HepG2 (cell line): ENCODE measurements around the gene DSE.

Experiments
- AFF4 ChIP-seq: sonication (generic); formaldehyde crosslinking; IDR thresholded peaks from 2 replicates; pipeline ENCODE4 v1.4.0; 2020; ENCODE audit warnings: missing genetic modification reagents
- ARID5B ChIP-seq: IDR thresholded peaks from 2 replicates; pipeline ENCODE4 v1.4.0; 2020; ENCODE audit warnings: mild to moderate bottlenecking, missing genetic modification reagents
- CREB1 ChIP-seq, 2 experiments: fragments of 450-650 bp in 1 of 2; IDR thresholded peaks; 2 replicates each; pipeline ENCODE4 v1.6.1; 2016 to 2017; ENCODE audit warnings: control low read depth in 1 of 2, mild to moderate bottlenecking in 1 of 2, missing compliant biosample characterization in 1 of 2, missing genetic modification characterization in 1 of 2
- CTCF ChIP-seq: sonication (generic); formaldehyde crosslinking; IDR thresholded peaks from 2 replicates; pipeline ENCODE4 v1.5.0; 2020; ENCODE audit warnings: mild to moderate bottlenecking, missing genetic modification reagents, moderate library complexity
- KLF6 ChIP-seq: IDR thresholded peaks from 2 replicates; pipeline ENCODE4 v1.8.0; 2016; ENCODE audit warnings: missing biosample characterization, missing genetic modification reagents
- NFRKB ChIP-seq: fragments of 450-650 bp; IDR thresholded peaks from 2 replicates; pipeline ENCODE4 v1.6.1; 2017
- NR2F6 ChIP-seq, 2 experiments: IDR thresholded peaks; 2 replicates each; pipeline ENCODE4 v1.6.1; 2016; ENCODE audit warnings: antibody characterized with exemption in 1 of 2, mild to moderate bottlenecking in 1 of 2
- PHF20 ChIP-seq: sonication (generic); formaldehyde crosslinking; IDR thresholded peaks from 2 replicates; pipeline ENCODE4 v1.5.0; 2020; ENCODE audit warnings: mild to moderate bottlenecking, missing genetic modification reagents
- RELA ChIP-seq: sonication (generic); formaldehyde crosslinking; IDR thresholded peaks from 2 replicates; pipeline ENCODE4 v1.4.0; 2020; ENCODE audit warnings: missing genetic modification reagents
- YY1 ChIP-seq: IDR thresholded peaks from 2 replicates; pipeline ENCODE4 v1.6.1; 2011; ENCODE audit warnings: low read length, low read depth, moderate library complexity, mild to moderate bottlenecking; ENCODE audit not compliant: insufficient read depth, insufficient replicate concordance
- ZBTB7A ChIP-seq: sonication (generic); formaldehyde crosslinking; IDR thresholded peaks from 2 replicates; pipeline ENCODE4 v1.8.0; 2022; ENCODE audit warnings: mild to moderate bottlenecking, missing genetic modification reagents
- ZNF232 ChIP-seq: sonication (generic); formaldehyde crosslinking; IDR thresholded peaks from 2 replicates; pipeline ENCODE4 v1.4.0; 2020; ENCODE audit warnings: missing genetic modification reagents, borderline replicate concordance
- ZNF274 ChIP-seq: sonication (generic); formaldehyde crosslinking; IDR thresholded peaks from 2 replicates; pipeline ENCODE4 v1.5.1; 2020; ENCODE audit warnings: mild to moderate bottlenecking, missing genetic modification reagents

DNA sequence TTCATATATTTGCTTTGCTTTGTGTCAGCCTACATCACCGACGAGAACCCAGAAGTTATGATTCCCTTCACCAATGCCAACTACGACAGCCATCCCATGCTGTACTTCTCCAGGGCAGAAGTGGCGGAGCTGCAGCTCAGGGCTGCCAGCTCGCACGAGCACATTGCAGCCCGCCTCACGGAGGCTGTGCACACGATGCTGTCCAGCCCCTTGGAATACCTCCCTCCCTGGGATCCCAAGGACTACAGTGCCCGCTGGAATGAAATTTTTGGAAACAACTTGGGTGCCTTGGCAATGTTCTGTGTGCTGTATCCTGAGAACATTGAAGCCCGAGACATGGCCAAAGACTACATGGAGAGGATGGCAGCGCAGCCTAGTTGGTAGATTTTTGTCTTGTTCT, 28.5 kb downstream of the DSE start:
- TF ChIP-seq RELA (CRISPR knock-in tag): no peak
- TF ChIP-seq NFRKB: no peak
- no peak for TF ChIP-seq YY1
- TF ChIP-seq AFF4 (CRISPR knock-in tag): no peak
- no peak for TF ChIP-seq ZBTB7A (CRISPR knock-in tag)
- TF ChIP-seq NR2F6 (IDR thresholded peaks at IDR 0.05): no peak
- TF ChIP-seq NR2F6 (CRISPR knock-in tag; IDR thresholded peaks at IDR 0.05): no peak
- TF ChIP-seq ARID5B (CRISPR knock-in tag): no peak
- no peak for TF ChIP-seq PHF20 (CRISPR knock-in tag)
- TF ChIP-seq ZNF232 (CRISPR knock-in tag): no peak
- TF ChIP-seq KLF6: no peak
- no peak for TF ChIP-seq ZNF274
- TF ChIP-seq CREB1 (IDR thresholded peaks at IDR 0.05): no peak
- no peak for TF ChIP-seq CREB1 (CRISPR knock-in tag; IDR thresholded peaks at IDR 0.05)
- no peak for TF ChIP-seq CTCF (CRISPR knock-in tag)
